Lung (tissue), 12 donors: ENCODE measurements around the gene METTL18. TPM values are rescaled to one million over a fixed set of nuclear protein-coding genes. Genes with fewer than 3 reads are reported as not detected.

ENCODE experiments used
- ATAC-seq: fragments of 200-7000 bp; cut with Tn5 transposase; one replicate; pipeline ENCODE4 v1.9.1; 2020; ENCODE audit warnings: moderate number of reproducible peaks; ENCODE audit not compliant: insufficient read depth, low FRiP score
- DNase-seq, 3 donors: peaks; one replicate each; pipeline ENCODE4 v3.0.0-alpha.2; 2013 to 2017
- H3K27ac ChIP-seq, 2 donors: one replicate each; pipeline ENCODE4 v1.5.1; 2013; ENCODE audit warnings: mild to moderate bottlenecking in 2 of 2, moderate library complexity in 2 of 2, control low read depth in 1 of 2, inconsistent platforms in 1 of 2, low read depth in 1 of 2, low read length in 1 of 2
- H3K27me3 ChIP-seq, 3 donors: one replicate each; pipeline ENCODE4 v1.5.1; 2013; ENCODE audit warnings: low read length in 2 of 3; ENCODE audit not compliant: control insufficient read depth in 3 of 3, insufficient read depth in 3 of 3
- H3K36me3 ChIP-seq, 4 donors: one replicate each; pipeline ENCODE4 v1.5.1; 2013; ENCODE audit warnings: low read length in 4 of 4, mild to moderate bottlenecking in 1 of 4, moderate library complexity in 1 of 4; ENCODE audit not compliant: control insufficient read depth in 4 of 4, insufficient read depth in 4 of 4
- H3K4me1 ChIP-seq, 5 donors: one replicate each; pipeline ENCODE4 v1.5.1; 2013; ENCODE audit warnings: low read length in 5 of 5, mild to moderate bottlenecking in 2 of 5, moderate library complexity in 1 of 5; ENCODE audit not compliant: control insufficient read depth in 5 of 5, insufficient read depth in 5 of 5
- H3K4me3 ChIP-seq: one replicate; pipeline ENCODE4 v1.5.1; 2013; ENCODE audit warnings: mild to moderate bottlenecking, control low read depth, moderate library complexity
- H3K9ac ChIP-seq, 2 donors: one replicate each; pipeline ENCODE4 v1.5.1; 2013; ENCODE audit warnings: low read length in 2 of 2, control low read depth in 1 of 2; ENCODE audit not compliant: insufficient read depth in 1 of 2
- H3K9me3 ChIP-seq, 4 donors: one replicate each; pipeline ENCODE4 v1.5.1; 2013; ENCODE audit warnings: low read length in 3 of 4, mild to moderate bottlenecking in 1 of 4, moderate library complexity in 1 of 4; ENCODE audit not compliant: control insufficient read depth in 4 of 4, insufficient read depth in 3 of 4
- WGBS, 2 donors: extraction: QIAGEN DNeasy Blood & Tissue Kit; methylation state at CpG; one replicate each; pipeline ENCODE4 v1.1.7; 2013; 5-methylcytosine and 5-hydroxymethylcytosine counted together
- polyA plus RNA-seq, 2 donors: library from polyadenylated mRNA; stranded (reverse); fragments of 200-250 nt; gene quantifications; one replicate each; pipeline ENCODE4 v1.2.1, GENCODE V29; 2013
- total RNA-seq, 2 donors: library from RNA; depleted of rRNA in 1 of 2; stranded (reverse); fragments of >200 nt in 1 of 2; gene quantifications; one replicate each; pipeline ENCODE4 v1.2.1, GENCODE V29; 2014 to 2021
- TF ChIP-seq, protein P1 (sequence below): IDR thresholded peaks from 2 replicates; pipeline ENCODE4 v1.5.1; 2012; ENCODE audit warnings: mild to moderate bottlenecking; ENCODE audit errors: control extremely low read depth, extremely low read depth
- donor health status: control.
- donor health status: control.
- donor health status: Bipolar disorder and iron deficiency.
- donor health status: healthy.
- donor health status: DM: yes; HTN: yes; CAD: no.

Gene METTL18
- total and polyA plus RNA-seq, 4 donors: 4.4 to 8.6 (median 6.4) TPM

- Histone ChIP-seq H3K36me3 (peaks cover 2 to 28% (median 14%) of the 10 kb centered on the region in 4 donors), H3K27me3 (no peaks in the 10 kb centered on the region), H3K4me3 (no peak overlapping the region), H3K9ac (no peak overlapping the region), H3K4me1 (no peaks in the 10 kb centered on the region), H3K27ac (no peak overlapping the region), H3K9me3 (no peaks in the 10 kb centered on the region)
- TF ChIP-seq, protein P1, sequence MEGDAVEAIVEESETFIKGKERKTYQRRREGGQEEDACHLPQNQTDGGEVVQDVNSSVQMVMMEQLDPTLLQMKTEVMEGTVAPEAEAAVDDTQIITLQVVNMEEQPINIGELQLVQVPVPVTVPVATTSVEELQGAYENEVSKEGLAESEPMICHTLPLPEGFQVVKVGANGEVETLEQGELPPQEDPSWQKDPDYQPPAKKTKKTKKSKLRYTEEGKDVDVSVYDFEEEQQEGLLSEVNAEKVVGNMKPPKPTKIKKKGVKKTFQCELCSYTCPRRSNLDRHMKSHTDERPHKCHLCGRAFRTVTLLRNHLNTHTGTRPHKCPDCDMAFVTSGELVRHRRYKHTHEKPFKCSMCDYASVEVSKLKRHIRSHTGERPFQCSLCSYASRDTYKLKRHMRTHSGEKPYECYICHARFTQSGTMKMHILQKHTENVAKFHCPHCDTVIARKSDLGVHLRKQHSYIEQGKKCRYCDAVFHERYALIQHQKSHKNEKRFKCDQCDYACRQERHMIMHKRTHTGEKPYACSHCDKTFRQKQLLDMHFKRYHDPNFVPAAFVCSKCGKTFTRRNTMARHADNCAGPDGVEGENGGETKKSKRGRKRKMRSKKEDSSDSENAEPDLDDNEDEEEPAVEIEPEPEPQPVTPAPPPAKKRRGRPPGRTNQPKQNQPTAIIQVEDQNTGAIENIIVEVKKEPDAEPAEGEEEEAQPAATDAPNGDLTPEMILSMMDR: no peak
- WGBS, 2 donors: 98 to 100% methylated on average over 1 of the region's 1 CpG
- DNase-seq (no peak), ATAC-seq (no peak)
These were observed 35.0 kb upstream of the METTL18 start for GRCh38 chr1:169829671-169830070.

DNA sequence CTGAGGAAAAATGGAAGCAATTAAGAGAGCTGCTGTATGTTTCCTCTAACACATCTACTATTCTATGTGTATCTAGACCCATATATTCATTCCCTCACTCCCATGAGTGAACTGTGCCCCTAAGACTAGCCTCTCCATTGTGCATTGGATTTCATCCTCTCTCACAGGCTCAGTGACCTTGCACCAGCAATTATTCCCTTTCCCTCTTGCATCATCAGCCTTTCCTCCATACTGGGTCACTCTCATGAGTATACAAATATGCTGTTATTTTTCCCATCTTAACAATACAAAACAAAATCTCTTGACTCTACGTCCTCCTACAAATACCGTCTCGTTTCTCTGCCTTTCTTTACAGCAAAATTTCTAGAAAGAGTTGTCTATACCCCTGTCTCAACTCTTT lies 29.4 kb upstream of the METTL18 start:
- Histone ChIP-seq H3K9ac (no peak overlapping the region), H3K9me3 (no peaks in the 10 kb centered on the region), H3K4me1 (no peaks in the 10 kb centered on the region), H3K27ac (no peak overlapping the region), H3K4me3 (no peak overlapping the region), H3K27me3 (no peaks in the 10 kb centered on the region), H3K36me3 (peaks cover 3 to 16% (median 8%) of the 10 kb centered on the region in 4 donors)
- 96 to 97% methylated on average over 3 of the region's 3 CpGs for WGBS, 2 donors
- ATAC-seq: no peak
- DNase-seq: no peak
- TF ChIP-seq, protein P1: no peak

DNA sequence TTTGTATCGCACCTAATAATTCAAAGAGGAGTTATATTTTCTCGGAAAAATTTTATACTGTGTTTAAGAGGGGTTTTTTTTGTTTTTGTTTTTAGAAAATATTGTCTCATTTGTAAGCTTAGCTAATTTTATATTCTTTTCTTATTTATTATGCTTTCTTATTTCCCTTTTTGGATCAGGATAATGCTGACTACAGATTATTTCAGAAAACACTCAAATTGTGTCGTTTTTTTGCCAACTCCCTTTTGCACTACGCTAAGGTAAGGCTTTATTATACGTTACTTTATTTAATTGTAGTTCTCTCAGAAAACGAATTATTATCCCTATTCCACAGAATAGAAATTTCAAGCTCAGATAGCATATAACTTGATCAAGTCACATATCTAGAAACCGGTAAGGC lies 26.8 kb upstream of the METTL18 start:
- TF ChIP-seq, protein P1: no peak
- no peak overlapping the region for H3K4me3 ChIP-seq
- no peaks in the 10 kb centered on the region for H3K27me3 ChIP-seq
- H3K27ac ChIP-seq: no peak overlapping the region
- ATAC-seq (no peak), DNase-seq (no peak)
- H3K36me3 ChIP-seq: peaks cover 0 to 7% (median 4%) of the 10 kb centered on the region in 4 donors
- no peak overlapping the region for H3K9ac ChIP-seq
- H3K4me1 ChIP-seq: no peaks in the 10 kb centered on the region
- 98% methylated on average over 7 of the region's 7 CpGs for WGBS, 2 donors
- H3K9me3 ChIP-seq: no peaks in the 10 kb centered on the region

GRCh38 chr1:169816617-169817016 lies 21.9 kb upstream of the METTL18 start:
- Histone ChIP-seq H3K4me1 (no peaks in the 10 kb centered on the region), H3K27ac (no peak overlapping the region), H3K4me3 (no peak overlapping the region), H3K9me3 (no peaks in the 10 kb centered on the region), H3K36me3 (peaks cover 0 to 7% (median 3%) of the 10 kb centered on the region in 4 donors), H3K27me3 (no peaks in the 10 kb centered on the region), H3K9ac (no peak overlapping the region)
- TF ChIP-seq, protein P1: no peak
- DNase-seq: no peak
- 70 to 85% methylated on average over 1 of the region's 1 CpG for WGBS, 2 donors
- no peak for ATAC-seq
